NCI-H748 (cell line): ENCODE data around the gene MGMT.
A peak's percentile ranks its signal among the peaks of the same experiment; 100 is the strongest.

Experiments used
- DNase-seq: peaks from one replicate; lab custom pipeline; 2025; ENCODE audit not compliant: unreplicated experiment; lab: John Stamatoyannopoulos, UW

MGMT gene

GRCh38 chr10:129704786-129705525, 237.9 kb downstream of the MGMT start:
- DNase-seq = no peak

DNA sequence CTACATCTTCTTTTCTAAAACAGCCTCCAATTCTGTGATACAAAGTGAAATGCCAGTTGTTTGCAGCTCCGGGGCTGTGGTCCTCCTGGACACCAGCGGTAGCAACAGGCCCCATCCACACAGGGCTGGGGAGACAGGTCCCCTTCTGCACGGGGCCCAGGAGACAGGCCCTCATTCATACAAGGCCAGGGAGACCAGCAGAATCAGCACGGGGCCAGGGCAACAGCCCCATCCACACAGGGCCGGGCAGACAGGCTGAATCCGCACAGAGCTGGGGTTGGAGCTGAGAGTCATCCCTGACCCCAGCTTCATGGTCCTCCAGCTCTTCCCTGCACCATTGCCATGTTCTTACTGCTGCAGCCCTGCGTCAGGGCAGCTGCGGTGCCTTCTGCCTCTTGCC, 238.6 kb downstream of the MGMT start:
- no peak for DNase-seq

- DNase-seq = no peak
Observed at GRCh38 chr10:129706081-129706480, 239.0 kb downstream of the MGMT start.

- no peak for DNase-seq
Observed at GRCh38 chr10:129706523-129706922, 239.5 kb downstream of the MGMT start.

DNA sequence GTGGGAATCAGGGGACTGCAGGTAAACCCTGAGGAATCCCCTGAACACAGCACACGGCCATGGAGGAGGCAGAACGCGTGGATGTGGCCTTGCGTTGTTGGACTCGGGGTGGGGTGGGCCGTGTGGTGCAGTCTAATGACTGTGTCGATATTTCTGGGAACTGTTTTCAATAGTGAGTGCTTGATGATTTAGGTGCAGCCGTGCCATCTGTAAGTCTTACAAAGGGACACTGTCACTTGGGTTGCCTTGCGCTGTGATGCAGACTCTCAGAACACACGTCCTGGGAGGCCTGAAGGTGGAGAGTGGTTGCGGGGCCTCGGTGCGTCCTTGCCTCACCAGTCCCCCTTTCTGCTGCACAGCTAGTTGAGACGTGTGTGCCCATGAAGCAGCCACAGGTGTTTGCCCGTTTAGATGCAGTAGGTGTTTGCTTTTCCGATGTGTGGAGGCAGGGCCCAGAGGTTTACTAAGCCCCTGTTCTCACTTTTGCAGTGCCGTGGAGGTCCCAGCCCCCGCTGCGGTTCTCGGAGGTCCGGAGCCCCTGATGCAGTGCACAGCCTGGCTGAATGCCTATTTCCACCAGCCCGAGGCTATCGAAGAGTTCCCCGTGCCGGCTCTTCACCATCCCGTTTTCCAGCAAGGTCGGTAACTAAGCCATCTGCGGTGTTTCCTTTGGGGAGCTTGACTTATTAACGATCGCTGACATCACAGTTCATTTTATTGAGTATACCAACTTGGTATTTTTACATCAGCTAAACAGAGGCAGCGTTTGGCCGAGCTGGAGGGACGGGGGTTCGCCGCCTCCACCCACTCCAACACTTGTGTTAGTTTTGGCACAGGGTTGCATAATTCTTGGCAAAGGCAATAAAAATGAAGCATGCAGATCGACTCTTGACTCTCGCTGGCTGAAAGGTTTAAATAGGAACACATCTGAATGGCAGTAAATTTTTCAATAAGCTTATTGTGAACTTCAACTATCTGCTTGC, 240.7 kb downstream of the MGMT start:
- no peak for DNase-seq

DNA sequence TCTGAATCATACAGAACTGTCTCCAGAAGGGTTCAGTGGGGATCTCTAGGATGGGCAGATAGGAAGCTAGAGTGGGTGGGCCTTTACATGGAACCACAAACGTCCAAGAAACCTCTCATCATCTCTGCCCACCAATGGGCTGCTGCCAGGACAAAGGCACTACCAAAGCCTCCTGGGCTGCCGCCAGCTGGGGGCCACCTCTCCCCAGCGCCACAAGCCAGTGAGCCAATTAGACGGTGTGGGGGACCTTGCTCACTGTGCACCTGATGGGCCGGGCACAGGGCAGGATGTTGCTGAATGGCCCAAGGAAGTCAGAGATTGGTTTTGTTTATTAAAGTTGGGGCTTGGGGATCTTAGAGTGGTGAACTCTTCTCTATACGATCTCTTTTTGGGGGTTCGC, 242.1 kb downstream of the MGMT start:
- DNase-seq = no peak

DNA sequence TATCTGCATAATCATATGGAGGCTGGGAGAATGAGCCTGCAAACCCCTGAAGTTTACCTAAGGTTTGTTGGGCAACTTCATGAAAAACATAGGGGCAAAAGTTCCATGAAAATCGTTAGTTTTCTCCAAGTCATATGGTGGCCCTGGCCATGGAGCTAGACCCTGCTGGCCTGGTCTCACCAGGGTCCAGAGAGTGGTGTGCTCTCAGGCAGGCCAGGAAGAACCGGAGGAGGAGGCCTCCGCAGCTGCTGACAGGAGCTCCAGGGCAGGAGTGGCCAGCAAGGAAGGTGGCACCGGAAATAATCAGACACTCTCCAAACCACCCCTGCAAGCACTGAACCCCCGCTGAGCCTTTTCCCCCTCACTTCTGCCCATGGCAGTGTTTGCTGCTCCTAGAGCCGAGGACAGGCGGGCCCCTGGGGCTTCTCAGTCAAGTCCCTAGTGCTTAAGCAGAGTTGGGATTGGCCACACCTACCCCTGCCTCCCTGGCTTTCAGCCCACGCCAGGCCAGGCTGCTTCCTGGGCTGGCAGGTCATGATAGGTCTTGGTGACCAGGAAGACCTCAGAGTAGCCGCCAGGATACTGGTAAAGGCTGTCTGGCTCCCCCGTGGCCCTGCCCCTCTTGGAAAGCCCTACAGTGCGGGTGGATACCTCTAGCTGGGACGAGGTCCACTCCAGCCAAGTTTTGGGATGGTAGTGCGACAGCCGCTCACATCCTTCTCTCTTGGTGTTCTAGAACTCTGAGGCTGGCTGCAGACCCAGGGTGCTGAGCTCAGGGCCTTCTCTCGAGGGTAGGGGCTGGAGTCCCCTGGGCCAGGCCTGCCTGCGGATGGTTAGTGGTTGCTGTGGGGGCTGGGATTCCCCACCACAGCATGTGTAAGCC, 242.8 kb downstream of the MGMT start:
- DNase-seq = no peak

DNA sequence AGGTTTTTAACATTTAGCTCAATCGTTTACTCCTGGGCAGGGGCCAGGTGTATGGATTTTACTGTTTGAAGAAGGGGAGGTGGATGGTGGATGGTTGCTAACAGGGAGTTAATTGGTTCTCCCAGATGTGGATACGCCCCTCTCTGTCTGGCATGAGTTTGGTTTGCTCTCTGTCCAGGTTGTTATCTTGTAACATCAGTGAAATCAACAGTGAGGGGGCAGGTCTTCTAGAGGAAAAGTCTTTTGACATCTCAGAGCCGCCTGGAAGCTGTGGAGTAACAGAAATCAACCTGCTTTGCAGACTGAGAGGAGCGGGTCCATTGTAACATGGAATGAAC, 243.4 kb downstream of the MGMT start:
- DNase-seq = peak; percentile 25

- no peak for DNase-seq
Observed at GRCh38 chr10:129711291-129711690, 244.2 kb downstream of the MGMT start.

- no peak for DNase-seq
Observed at GRCh38 chr10:129712000-129712399, 245.0 kb downstream of the MGMT start.

DNA sequence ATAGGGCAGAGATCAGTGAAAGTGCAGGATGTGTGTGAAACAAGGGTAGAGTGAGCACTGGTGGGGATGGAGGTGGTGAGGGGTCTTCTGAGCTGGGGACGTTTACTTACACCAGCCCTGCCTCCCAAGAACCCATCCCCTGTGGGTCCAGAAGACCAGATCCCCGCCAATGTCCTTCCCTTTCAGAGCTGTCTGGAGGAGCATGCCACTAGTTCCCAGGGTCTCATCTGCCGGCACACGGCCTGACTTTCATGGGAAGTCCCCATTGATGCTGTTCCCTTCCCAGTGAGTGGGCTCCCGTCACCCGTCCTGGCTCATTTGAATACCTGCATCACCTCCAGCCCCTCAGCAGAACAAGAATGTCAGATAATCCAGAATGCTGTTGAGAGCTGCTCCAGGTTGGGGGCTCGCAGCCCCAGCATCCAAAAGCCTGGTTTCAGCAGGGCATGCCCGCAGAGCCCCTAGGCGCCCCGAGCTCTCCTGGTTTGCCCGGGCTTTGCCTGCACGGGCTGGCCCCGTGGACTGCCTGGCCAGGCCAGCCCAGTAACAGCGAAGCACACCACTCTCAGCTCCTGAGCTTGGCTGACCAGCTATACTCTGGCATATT, 246.7 kb downstream of the MGMT start:
- DNase-seq = no peak

DNA sequence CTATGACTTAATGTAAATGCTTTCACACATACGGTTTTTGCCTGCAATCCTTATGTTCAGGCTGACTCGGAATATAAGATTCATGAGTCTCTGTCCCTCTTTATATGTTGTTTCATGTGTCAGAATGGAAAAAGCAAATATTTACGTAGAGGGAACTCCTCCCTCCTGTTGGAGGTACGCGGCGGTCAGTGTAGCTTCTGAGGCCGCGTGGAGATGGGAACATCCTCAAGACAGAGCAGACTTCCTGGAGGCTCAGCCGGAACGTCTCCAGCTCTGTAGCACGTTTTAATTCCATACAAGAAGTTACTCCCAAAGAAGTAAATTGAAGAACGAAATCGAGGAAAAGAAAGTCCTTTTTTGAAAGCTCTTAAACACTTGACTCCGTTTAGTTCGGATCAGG, 248.8 kb downstream of the MGMT start:
- DNase-seq = peak; percentile 36

DNA sequence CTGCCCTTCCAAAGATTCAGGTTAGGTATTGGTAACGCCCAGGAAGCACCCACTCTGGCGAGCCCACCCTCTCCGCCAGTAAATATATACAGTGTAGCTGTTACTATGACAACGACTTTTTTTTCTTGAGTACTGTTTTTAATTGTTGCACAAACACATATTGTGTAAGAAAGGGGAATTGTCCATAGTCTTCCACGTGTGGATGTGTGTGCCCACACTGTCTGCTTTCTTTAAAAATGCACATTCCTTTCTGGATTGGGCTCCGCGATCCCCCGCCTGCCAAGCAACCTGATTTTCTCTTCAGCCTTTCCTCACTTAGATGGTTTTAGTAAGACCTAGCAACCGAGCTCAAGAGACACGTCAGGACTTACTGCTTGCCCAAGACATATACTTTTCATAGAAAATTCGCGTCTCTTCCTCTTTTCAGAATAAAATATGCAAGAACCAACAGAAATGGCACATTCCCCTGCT, 249.2 kb downstream of the MGMT start:
- DNase-seq = no peak

GRCh38 chr10:129716881-129717280, 249.8 kb downstream of the MGMT start:
- no peak for DNase-seq

GRCh38 chr10:129717816-129718547, 250.9 kb downstream of the MGMT start:
- DNase-seq = no peak

DNA sequence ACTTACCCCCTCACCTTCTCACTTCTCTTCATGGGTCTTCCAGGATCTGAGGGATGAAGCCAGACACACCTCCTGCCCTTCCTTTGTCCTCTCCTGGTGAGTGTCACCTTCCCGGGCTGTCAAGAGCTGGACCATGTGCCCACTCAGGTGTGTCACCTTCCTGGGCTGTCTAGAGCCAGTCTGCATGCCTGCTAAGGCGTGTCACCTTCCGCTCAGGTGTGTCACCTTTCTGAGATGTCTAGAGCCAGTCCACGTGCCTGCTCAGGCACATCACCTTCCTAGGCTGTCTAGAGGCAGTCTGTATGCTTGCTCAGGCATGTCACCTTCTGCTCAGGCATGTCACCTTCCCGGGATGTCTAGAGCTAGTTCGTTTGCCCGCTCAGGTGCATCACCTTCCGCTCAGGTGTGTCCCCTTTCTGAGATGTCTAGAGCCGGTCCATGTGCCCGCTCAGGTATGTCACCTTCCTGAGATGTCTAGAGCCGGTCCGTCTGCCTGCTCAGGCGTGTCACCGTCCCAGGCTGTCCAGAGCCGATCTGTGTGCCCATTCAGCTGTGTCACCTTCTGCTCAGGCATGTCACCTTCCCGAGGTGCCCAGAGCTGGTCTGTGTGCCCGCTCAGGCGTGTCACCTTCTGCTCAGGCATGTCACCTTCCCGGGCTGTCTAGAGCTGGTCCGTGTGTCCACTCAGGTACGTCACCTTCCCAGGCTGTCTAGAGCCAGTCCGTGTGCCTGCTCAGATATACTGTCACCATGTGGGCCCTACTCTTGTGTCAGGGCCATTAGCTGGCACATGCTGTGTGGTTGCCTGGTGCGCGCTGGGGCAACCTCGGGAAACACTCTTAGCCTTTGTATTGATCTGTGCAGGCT, 251.7 kb downstream of the MGMT start:
- DNase-seq = no peak

GRCh38 chr10:129719415-129719739, 252.3 kb downstream of the MGMT start:
- no peak for DNase-seq

DNA sequence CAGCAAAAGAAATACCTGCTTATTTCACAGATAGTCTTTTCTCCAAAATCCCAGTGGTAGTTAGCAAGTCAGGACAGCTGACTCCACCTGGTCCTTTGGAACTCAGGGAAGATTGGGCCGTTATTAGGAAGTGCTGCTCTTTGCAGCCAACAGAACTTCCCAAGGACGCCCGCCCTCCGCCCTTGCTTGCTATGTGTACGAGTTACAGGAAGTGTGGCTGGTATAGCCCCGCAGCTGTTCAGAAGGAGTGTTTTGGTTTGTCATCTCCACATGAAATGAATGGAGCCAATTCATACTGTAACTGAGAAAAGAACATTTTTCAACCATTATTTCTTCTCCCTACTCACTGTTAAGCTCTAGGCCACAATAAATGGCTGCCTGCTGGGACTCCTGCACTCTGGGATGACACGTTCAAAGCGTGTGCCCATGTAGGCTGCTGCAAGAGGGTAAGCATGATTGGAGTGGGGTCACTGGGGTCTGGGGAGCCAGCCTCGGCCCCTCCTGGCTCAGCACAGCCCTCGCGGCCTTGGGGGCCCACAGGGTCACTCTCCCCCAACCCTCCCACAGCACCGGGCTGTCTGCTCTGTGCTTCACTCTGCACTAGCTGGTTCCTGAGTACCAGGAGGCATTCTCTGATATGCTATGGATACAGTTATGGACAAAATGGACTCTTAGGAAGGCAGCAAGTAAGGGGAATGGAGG, 253.0 kb downstream of the MGMT start:
- DNase-seq = no peak

GRCh38 chr10:129725011-129725410, 258.0 kb downstream of the MGMT start:
- no peak for DNase-seq
